ENCODE measurements around the gene TLDC2. TPM values are rescaled to one million over a fixed set of nuclear protein-coding genes. Genes with fewer than 3 reads are reported as not detected.
"Not testable (repeated sequence)": the region's sequence is repeated elsewhere in the genome, so short reads cannot be mapped to it uniquely, and the experiment has no call there.

Gene TLDC2
- polyA plus RNA-seq, 3 donors: 0.10 to 0.26 TPM; not detected in 1

DNA sequence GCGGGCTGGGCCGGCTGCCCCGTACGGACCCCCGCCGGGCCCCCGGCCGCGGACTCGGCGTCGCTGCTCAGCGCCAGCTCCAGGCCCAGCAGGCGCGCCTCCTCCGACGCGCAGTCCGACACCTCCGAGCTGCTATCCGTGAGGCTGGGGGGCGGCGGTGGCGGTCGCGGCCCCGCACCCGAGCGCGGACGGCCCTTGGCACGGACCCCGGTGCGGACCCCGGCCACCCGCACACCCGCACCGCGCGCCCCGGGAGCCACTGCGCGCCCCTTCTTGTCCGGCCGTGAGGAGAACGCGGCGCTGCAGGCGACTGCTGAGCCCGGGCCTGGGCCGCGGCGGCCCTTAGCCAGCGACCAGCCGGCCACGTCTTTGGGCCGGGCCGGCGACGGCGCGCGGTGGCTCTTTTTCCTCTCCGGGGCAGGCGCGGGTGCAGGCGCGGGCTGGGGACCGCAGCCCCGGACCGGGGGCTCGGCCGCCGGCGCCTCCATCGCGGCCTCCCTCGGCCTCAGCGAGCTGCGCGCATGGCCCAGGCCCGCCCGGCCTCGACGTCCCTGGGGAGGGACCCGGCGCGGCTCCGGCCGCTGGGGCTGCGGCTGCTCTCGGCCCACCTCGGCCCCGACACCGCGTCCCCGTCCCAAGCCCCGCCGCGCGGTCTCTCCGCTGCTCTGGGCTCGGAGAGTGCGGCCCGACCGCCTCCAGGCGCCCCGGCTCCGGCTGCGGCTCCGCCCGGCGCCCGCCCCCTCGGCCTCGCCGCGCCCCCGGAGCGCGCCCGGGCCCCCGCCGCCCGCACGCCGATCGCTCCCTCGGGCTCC, 12.9 kb upstream of the TLDC2 start:
- peak overlapping the region; percentile 52 for H3K27ac ChIP-seq (ENCODE audit: low read depth, low read length)
- 0 to 2% (median 1%) methylated on average over 54 to 128 of the region's 129 CpGs for WGBS, 3 donors

DNA sequence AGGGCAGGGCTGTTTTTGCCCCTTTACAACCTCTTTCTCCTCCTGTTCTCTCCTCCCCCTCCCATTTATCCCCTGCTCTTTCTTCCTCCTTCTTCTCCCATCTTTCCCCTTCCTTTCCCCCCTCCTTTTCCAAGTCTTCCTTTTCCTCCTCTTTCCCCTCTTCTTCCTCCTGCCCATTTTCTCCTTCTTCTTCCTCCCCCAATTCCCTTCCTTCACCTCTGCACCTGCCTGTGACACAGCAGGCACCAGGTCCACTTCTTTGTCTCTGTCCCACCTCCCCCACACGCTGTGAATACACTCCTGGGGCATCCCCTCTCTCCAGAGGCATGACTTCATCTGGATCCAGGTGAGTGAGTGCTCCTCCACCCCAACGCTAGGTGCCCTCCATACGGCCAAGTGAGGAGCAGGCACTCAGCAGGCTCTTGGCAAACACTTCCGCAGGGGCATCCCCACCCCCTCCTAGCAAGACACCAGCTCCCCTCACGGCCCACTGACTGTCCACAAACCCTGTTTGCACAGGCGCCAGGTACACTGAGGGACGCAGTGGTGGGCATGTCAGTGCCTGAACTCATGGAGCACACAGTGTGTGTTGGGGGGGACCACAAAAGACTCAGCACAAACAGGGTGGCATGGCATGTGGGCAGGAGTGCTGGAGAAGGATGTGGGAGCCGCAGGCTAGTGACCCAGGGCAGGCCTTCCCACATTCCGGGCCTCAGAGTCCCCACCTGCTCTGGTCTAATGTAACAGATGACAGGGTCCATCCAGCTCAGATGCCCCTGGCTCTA, 10.7 kb upstream of the TLDC2 start:
- 76 to 92% (median 89%) methylated on average over 9 of the region's 9 CpGs for WGBS, 3 donors
- no peak overlapping the region for H3K27ac ChIP-seq (ENCODE audit: low read depth, low read length)

DNA sequence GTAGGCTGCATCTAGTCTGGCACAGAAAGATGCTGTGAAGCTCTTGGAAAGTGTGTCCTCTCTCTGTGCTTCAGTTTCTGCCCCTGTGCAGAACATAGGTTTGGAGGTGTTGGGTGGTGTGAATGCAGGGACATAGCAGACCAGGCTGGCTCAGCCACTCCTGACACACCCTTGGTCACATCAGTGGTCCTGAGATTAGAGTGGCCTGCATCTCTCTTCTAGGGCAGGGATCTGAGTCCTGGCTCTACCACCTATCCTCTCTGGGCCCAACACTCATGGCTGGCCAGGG, 10.1 kb upstream of the TLDC2 start:
- H3K27ac ChIP-seq (ENCODE audit: low read depth, low read length): no peak overlapping the region

DNA sequence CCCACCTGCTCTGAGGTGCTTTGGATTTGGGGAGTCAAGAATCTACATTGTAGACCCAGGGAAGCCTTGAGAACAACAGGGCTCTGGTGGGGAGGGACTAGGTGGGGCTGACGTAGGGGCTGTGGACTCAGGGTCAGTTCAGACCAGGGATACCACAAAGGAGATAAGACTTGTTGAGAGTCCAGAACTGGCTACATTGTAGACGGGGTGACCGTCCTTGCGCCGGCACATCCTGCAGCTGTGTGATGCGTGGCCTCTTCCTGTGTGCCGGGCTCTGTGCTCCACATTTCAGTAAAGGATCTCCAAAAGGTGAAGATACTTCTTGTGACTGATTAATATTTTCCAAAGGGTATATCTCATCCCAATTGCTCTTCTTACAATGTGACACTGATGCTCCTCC, 9.8 kb upstream of the TLDC2 start:
- 79 to 96% (median 87%) methylated on average over 7 of the region's 7 CpGs for WGBS, 3 donors
- no peak overlapping the region for H3K27ac ChIP-seq (ENCODE audit: low read depth, low read length)

DNA sequence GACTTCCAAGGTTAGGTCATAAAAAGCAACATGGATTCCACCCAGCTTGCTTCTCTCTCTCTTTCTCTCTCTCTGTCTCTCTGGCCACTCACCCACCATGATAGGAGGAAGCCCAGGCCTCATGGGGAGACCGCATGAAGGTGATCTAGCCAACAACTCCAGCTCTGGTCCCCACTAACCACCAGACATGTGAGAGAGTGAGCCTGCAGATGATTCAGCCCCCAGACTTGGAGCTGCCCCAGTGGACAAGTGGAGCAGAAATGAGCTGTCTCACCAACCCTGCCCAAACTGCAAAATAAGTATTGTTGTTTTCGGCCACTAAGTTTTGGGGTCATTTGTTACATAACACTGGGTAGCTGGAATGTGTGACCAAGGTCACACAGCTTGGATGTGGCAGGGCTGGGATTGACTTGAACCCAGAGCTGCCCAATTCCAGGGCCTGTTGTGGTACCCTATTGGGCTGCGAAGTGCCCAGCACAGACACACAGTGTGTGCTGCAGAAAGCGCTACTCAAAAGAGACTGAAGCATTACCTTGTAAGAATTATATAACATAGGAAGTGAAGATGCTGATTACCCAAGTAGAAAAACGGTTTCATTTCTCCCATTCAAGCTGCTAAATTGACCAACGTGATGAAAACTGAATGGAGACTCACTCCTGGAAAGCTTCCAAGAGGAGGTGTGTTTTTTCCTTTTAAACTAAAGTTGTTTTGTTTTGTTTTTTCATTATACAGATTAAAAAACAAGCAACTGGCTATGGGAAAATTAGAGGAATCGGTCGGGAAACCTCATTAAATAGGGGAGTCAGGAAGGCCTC, 9.1 kb upstream of the TLDC2 start:
- WGBS, 3 donors: 54 to 75% (median 59%) methylated on average over 8 of the region's 8 CpGs
- no peak overlapping the region for H3K27ac ChIP-seq (ENCODE audit: low read depth, low read length)

DNA sequence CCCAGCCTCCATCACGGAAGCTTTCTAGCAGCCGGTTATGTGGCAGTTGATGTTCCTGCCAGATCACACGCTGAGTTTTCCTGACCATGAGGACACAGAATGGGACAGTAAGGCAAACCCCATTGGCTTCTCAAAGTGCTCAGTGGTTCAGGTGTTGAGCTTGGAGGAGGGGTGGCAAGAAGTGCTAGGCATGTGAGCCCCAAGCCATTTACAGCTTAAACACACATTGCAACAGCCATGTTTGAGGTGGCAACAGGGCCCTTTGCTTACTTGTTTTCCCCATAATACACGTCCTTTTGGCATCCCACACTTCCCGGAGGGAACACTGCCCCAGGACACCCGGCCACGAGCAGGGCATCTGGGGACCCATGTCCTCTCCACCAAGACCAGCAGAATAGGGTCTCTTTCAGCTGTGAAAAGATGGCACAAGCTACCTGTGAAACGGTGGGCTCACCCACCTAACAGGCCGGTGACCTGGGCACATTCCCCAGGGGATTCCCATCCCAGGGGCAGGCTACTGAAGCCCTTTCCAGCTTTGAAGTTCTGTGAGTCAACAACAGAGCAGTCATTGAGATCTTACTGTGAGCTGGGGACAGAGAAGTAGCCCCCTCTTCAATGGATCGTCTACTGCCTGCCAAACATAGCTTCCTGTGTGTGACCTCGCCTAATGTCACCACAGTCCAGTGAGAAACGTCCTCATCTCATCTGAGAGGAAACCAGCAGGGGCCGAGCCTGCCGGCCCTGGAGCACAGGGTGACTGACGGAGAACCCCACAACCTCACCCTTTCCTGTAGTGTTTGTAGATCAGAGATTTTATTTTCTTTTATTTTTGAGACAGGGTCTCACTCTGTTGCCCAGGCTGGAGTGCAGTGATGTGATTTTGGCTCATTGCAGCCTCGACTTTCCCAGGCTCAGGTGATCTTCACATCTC, 4.0 kb upstream of the TLDC2 start:
- 60 to 72% (median 61%) methylated on average over 16 of the region's 16 CpGs for WGBS, 3 donors
- no peak overlapping the region for H3K27ac ChIP-seq (ENCODE audit: low read depth, low read length)

DNA sequence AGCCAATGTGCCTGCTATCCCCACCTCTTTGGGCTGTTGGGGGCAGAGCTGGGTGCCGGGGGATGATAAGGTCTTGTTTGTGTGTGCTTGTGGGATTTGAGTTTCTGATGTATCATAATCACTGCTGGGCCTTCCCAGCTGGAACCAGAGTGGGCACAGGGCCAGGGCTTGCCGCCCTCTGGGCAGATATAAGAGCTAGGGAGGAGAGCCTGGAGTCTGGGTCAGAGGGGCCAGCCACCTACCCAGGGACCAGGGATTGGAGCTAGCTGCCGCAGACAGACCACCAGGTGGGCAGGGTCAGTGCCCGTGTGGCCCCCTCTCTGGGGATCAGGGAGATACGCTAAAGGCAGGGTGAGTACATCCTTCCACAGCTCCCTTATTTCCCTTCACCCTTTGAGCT, 3.1 kb upstream of the TLDC2 start:
- 58 to 68% (median 60%) methylated on average over 5 of the region's 5 CpGs for WGBS, 3 donors
- no peak overlapping the region for H3K27ac ChIP-seq (ENCODE audit: low read depth, low read length)

DNA sequence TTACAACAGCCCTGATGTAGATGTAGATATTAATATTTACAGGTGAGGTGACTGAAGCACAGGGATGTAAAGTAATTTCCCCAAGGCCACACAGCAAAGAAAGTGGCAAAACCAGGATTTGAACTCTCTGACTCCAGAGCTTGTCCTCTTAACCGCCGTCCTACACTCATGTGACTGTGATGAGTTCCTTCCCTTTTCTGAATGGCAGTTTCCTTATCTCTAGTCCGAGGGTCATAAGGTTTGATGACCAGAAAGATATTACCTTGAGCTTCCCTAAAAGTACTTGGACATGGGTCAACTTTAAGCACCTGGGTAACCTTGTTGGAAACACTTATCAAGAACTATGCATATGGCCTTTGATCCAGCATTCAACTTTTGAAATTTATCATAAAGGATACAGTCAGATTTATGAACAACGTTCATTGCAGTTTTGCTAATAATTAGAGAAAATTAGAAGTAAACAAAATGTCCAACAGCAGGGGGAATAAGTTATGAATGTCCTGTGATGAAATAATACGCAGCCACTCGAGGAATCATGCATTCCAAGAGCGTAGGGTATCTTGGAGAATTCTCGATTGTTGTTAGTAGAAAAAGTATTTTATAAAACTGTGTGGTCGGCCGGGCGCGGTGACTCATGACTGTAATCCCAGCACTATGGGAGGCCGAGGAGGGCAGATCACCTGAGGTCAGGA, 2.3 kb upstream of the TLDC2 start:
- 79 to 83% (median 80%) methylated on average over 13 of the region's 13 CpGs for WGBS, 3 donors
- no peak overlapping the region for H3K27ac ChIP-seq (ENCODE audit: low read depth, low read length)

DNA sequence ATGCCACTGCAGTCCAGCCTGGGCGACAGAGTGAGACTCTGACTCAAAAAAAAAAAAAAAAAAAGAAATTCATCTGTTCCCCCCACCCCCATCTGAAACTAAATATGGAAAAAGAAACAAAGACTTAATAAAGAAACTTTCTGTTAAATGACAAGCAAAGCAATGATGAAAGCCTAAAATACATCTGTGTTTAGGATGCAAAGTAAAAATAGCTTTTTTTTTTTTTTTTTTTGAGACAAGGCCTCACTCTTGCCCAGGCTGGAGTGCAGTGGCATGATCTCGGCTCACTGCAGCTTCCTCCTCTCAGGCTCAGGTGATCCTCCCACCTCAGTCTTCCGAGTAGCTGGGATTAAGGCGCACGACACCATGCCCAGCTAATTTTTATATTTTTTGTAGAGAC, 845 bp upstream of the TLDC2 start:
- not testable (repeated sequence) for H3K27ac ChIP-seq (ENCODE audit: low read depth, low read length)
- WGBS, 3 donors: 83 to 97% (median 89%) methylated on average over 5 of the region's 5 CpGs

DNA sequence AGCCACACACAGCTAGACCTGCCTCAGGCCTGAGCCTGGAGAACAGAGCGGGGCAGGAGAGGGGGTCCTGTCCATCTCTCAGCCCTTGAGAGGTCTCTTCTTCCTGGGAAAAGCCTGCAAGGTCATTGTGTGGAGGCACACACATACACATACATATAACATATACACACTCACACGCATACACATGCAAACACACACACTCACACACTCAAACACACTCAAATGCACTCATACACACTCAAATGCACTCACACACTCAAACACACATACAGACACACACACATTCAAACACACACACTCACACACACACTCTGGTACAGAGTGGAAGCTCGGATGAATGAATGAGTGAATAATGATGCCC, 515 bp downstream of the TLDC2 start:
- no peak overlapping the region for H3K27ac ChIP-seq (ENCODE audit: low read depth, low read length)
- WGBS, 3 donors: 90 to 96% (median 96%) methylated on average over 3 of the region's 3 CpGs

DNA sequence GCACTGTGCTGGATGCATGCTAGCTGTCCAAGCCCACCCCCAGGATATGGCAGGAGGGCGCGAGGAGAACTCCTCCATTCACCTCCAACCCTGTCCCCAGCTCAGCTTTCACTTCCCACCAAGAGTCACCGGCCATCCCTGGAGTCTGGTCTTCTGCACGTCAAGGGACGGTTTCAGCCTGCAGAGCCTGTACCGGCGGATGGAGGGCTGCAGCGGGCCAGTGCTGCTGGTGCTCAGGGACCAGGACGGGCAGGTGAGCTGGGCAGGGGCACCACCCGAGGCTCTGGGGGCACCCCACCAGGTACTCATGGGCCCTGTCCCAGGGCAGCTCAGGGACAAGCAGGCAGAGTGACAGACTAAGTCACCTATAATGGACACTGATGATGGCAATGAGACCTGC, 3.0 kb downstream of the TLDC2 start:
- WGBS, 3 donors: 80 to 92% (median 88%) methylated on average over 10 of the region's 10 CpGs
- H3K27ac ChIP-seq (ENCODE audit: low read depth, low read length): no peak overlapping the region

DNA sequence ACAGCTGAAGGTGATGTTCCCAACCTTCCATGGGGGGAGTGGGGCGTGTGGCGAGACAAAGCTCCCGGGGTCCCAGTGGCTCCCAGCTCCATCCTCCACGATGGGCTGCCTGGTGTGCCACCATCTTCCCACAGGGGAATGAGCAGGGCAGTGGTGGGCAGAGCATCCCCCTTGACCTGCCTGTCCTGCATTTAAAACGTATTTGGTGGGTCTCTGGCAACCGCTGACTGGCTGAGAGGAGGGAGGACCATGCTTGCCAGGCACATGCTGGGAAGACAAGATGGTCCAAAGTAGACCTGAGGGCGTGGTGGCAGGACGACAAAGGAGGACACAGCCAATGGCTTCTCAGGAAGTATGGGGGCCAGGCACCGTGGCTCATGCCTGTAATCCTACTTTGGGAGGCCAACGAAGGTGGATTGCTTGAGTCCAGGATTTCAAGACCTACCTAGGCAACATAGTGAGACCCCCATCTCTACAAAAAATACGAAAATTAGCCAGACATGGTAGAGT, 4.9 kb downstream of the TLDC2 start:
- 86 to 88% (median 88%) methylated on average over 11 of the region's 11 CpGs for WGBS, 3 donors
- H3K27ac ChIP-seq (ENCODE audit: low read depth, low read length): no peak overlapping the region

DNA sequence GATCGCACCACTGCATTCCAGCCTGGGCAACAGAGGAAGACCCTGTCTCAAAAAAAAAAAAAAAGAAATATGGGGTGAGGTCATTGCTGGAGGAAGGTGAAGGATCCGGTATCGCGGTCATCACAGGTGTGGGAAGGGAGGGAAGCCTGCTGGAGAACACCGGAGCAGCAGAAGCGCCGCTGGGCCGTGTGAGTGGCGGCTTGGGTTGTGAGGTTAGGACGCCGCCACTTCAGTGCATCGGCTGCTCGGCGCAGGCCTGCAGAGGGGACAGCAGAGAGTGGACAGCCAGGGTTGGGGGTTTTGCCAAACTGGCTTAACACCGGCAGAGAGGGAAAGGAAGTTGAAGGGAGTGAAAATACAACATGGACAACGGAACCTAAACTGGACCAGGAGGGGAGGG, 5.4 kb downstream of the TLDC2 start:
- WGBS, 3 donors: 86 to 92% (median 89%) methylated on average over 16 of the region's 16 CpGs
- H3K27ac ChIP-seq (ENCODE audit: low read depth, low read length): no peak overlapping the region

DNA sequence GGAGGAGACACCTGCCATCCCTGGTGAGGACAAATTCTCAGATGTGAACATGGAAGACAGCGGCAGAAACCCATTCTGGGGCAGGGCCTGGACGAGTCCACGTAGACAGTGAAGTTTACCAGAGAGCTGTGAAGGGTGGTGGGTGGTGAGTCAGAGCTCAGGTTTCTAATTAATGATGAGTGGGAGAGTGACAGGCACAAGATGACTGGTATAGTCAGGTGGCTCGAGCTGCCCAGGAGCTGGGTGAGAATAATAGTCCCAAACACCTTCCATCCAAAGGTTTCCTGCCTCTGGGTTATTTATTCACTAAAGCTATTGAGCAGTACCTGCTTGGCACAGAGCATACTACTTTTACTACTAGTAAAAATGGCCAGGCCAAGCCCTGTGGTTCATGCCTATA, 6.0 kb downstream of the TLDC2 start:
- H3K27ac ChIP-seq (ENCODE audit: low read depth, low read length): no peak overlapping the region
- WGBS, 3 donors: 63 to 87% (median 77%) methylated on average over 4 of the region's 4 CpGs

DNA sequence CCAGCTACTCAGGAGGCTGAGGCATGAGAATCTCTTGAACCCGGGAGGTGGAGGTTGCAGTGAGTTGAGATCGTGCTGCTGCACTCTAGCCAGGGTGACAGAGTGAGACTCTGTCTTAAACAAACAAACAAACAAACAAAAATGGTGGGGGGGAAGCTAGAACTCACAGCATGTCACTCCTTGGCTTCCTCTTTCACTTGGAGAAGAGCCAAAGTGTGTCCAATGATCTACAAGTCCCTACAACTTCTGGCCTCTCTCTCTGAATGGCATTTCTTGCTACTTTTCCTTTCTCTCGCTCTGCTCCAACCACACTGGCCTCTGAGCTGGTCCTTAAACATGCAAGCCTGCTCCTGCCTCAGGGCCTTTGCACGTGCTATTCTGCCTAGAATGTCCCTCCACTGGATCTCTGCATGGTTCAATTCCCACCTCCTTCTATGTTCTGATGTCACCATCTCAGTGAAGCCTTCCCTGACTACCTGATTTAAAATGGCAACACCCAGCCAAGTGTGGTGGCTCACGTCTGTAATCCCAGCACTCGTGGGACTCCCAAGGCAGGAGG, 8.1 kb downstream of the TLDC2 start:
- WGBS, 3 donors: 73 to 81% (median 76%) methylated on average over 6 of the region's 6 CpGs
- no peak overlapping the region for H3K27ac ChIP-seq (ENCODE audit: low read depth, low read length)

DNA sequence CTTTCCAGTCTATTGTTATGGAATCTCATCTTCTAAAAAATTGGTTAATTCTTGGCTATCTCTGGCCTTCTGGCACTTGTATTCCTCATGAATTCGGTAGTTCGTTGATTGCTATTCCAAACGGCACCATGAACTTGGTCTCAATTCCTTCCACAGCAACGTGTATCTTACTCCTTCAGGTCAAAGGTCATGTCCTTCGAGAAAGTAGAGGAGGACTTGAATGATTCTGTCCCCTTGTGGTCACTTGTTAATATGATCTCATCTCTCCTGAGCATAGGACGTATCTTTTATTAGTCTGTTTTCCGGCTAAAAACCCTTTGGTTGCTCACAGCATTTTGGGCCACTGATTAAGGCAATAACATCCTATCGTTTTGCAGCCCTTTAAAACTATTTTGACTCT, 9.4 kb downstream of the TLDC2 start:
- no peak overlapping the region for H3K27ac ChIP-seq (ENCODE audit: low read depth, low read length)
- 41 to 58% (median 53%) methylated on average over 8 of the region's 8 CpGs for WGBS, 3 donors

Data from adipose tissue (tissue), 3 donors.